ENCODE measurements around the gene S100A6.

The S100A6 gene

GRCh38 chr1:153493343-153493960, 42.3 kb downstream of the S100A6 start:
- DNase-seq, result no peak

GRCh38 chr1:153490272-153491051, 45.3 kb downstream of the S100A6 start:
- peak; percentile 99 for DNase-seq

- DNase-seq, result no peak
These were observed 47.1 kb downstream of the S100A6 start for GRCh38 chr1:153488731-153489130.

- no peak for DNase-seq
These were observed 48.1 kb downstream of the S100A6 start for GRCh38 chr1:153487707-153488106.

- DNase-seq, result peak; percentile 98
These were observed 49.9 kb downstream of the S100A6 start for GRCh38 chr1:153485863-153486262.
